KOPT-K1 (cell line): ENCODE data around the gene STK39.
"Not testable (repeated sequence)": the region's sequence is repeated elsewhere in the genome, so short reads cannot be mapped to it uniquely, and the experiment has no call there.

Experiments used
- H3K27ac ChIP-seq: fragments of 200-600 bp; sonication (generic); 2 replicates; pipeline ENCODE4 v1.5.1; 2016; ENCODE audit warnings: antibody characterized with exemption, mild to moderate bottlenecking, low read depth, low read length; ENCODE audit not compliant: poor library complexity, severe bottlenecking
- H3K36me3 ChIP-seq: fragments of 200-600 bp; sonication (generic); 2 replicates; pipeline ENCODE4 v1.5.1; 2017; ENCODE audit warnings: antibody characterized with exemption, mild to moderate bottlenecking, low read length, moderate library complexity; ENCODE audit not compliant: insufficient read depth
- H3K9me3 ChIP-seq: fragments of 200-600 bp; sonication (generic); 2 replicates; pipeline ENCODE4 v1.5.1; 2017; ENCODE audit warnings: antibody characterized with exemption, low read length, mild to moderate bottlenecking; ENCODE audit not compliant: insufficient read depth, poor library complexity, severe bottlenecking

Gene STK39

DNA sequence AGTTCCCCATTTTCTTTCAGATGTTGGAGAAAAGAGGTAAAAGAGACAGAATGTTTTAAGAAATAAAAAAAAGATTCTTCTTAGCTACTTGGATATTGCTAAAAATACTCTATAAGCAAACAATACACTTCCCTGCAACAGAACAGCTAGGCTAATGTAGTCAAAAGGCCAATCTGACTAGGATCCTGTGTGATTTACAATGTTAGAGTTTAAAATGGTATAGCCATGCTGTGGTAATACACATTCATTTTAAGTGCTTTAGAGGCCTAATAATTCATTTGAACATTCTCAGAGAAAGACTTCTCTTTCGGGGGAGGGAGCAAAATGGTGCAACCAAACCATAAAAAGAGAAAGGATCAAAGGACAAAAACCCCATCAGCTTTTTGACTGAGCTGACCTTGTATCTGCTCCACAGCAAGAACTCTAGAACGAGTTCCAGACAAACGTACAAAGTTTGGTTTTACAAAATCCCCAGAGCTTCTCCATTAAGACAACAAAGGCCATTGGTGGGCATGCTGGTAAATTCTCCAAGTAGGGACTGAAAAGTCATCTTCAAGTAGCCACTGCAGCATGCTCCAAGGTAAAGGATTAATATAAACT, 200.2 kb downstream of the STK39 start:
- H3K27ac ChIP-seq: no peak overlapping the region
- H3K9me3 ChIP-seq: no peaks in the 10 kb centered on the region

DNA sequence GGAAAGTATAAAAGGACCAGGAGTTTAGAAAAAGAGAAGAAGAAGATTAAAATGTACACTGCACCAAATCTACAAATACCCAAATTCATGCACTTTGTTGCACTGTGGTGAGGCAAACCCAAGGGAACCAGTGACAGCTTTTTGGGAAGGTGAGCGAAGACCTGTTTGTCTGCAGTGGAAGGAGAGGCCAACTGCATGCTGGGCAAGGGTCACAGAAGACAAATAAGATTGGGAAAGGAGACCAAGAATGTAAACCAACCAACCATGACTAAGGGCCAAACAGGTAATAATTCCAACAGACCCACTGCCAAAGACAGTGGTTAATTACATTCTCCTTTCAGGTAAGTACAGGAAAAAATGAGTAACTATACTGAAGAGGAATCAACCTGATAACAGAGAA, 202.8 kb downstream of the STK39 start:
- Histone ChIP-seq H3K27ac (no peak overlapping the region), H3K36me3 (peaks cover 7% of the 10 kb centered on the region; the same call in 1 of the 2 replicates), H3K9me3 (no peaks in the 10 kb centered on the region)

More for the DNA sequence above, 200.2 kb downstream of the STK39 start:
- H3K36me3 ChIP-seq: peaks cover 11% of the 10 kb centered on the region; the same call in 1 of the 2 replicates

DNA sequence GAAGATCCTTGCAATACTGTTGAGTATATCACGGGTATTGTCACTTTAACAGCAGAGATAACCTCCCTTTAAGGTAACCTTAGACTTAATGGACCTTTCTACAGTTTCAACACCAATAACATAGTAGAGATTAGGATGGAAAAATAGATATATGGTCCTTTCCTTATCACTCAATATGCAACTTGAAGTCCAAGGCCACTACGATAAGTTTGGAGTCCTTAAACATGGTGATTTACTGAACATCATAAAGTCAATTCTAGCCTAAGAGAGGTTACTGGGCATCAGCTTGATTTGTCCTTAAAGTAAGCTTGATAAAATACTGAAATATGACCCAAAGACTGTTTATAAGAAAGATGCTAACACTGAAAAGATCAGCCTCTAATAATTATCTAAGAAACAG, 203.2 kb downstream of the STK39 start:
- Histone ChIP-seq H3K27ac (no peak overlapping the region), H3K9me3 (no peaks in the 10 kb centered on the region), H3K36me3 (peaks cover 5% of the 10 kb centered on the region; the same call in 1 of the 2 replicates)

DNA sequence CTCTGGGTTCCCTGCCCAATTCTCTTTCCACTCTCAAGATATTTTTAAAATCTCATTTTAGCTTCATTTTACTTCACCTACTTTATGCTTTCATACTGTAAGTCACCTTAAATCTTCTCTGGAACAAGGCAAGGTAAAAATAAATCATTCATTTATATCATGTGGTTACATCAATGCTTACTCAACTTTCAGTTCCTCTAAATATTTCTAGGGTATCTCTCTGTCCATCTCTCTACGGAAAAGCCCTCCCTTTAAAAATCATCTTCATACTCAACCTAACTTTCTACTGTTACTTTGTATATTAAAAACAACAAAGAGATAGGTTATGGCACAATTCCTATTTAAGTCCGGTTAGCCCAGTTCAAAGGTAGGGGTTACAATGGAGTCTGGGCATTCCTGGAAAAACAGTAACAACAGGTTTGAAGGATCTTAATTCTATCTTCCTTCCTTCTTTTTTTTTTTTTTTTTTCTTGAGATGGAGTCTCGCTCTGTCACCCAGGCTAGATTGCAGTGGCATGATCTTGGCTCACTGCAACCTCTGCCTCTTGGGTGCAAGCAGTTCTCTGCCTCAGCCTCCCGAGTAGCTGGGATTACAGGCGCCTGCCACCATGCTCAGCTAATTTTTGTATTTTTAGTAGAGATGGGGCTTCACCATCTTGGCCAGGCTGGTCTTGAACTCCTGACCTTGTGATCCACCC, 205.1 kb downstream of the STK39 start:
- not testable (repeated sequence) for H3K27ac ChIP-seq, H3K36me3 ChIP-seq, H3K9me3 ChIP-seq

DNA sequence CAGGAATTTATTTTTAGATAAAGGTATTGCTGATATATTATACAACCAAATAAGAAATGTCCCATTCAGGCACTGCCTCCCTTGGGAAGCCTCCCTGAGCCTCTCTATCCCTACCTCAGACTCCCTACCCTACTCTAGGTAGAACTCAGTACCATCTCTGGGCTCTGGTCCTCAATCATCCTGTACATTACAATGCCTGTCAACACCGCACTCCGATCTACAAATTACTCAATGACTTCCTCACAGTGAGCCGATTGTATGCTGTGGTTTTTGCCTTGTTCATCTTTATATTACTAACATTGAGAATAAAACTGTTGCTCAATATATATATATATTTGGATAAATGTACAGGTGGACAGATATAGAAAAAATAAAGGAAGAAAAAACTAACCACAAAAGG, 207.5 kb downstream of the STK39 start:
- Histone ChIP-seq H3K9me3 (no peaks in the 10 kb centered on the region), H3K27ac (no peak overlapping the region), H3K36me3 (0 out of 2 replicates have a peak, but pooled peaks cover 6% of the 10 kb centered on the region)

DNA sequence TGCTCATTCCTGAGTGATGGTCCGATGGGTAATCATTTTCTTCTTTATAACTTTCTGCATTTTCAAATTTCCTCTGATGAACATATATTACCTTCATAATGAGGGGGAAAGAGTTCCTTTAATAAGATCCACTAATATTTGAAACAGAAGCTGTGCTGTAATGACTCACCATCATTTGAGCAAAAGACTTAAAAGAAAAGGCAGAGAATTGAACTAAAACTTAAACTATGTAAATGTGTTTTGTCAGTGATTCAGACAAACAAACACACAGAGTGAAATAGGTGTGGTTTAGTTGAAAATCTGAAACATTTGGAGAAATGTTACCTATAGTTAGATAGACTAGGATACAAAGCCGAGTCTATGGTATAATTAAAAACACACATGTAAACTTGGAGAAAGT, 209.6 kb downstream of the STK39 start:
- H3K27ac ChIP-seq: no peak overlapping the region
- 0 out of 2 replicates have a peak, but pooled peaks cover 8% of the 10 kb centered on the region for H3K36me3 ChIP-seq
- H3K9me3 ChIP-seq: no peaks in the 10 kb centered on the region

DNA sequence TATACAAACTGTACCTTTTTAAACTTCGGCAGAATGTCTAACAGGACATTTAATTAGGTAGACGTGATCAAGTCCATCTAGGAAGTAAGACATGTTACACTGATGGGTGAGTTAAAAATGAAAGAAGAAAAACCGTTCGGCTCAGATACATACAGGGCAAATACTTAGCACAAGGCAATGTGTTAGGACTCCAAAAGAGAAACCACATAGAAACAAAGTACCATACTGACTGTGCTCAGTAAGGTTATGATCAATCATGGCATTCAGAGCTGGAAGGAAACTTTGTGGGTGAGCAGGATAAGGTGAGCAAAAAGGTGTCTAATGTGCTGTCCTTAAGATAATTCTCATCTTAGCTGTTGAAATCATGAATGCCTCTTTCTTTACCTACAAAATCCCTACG, 211.9 kb downstream of the STK39 start:
- no peaks in the 10 kb centered on the region for H3K9me3 ChIP-seq
- no peak overlapping the region for H3K27ac ChIP-seq
- 0 out of 2 replicates have a peak, but pooled peaks cover 8% of the 10 kb centered on the region for H3K36me3 ChIP-seq

DNA sequence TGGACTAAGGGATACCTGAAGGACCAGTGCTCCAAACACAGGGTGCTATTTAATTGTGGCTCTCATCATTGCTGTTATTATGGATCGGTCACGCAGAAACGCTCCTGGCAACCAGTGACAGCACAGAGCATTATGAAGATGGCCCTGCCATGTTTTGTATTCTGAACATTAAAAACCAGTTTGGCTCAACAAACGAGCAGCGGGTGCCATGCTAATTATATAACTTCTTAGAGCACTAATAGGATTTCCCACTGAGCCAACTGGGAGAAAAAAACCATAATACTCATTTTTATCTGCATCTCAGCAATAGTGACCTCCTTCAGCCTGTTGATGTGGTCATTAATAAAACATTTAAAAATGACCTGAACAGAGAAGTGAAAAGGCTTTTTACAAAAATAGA, 212.8 kb downstream of the STK39 start:
- H3K27ac ChIP-seq: no peak overlapping the region
- 0 out of 2 replicates have a peak, but pooled peaks cover 8% of the 10 kb centered on the region for H3K36me3 ChIP-seq

DNA sequence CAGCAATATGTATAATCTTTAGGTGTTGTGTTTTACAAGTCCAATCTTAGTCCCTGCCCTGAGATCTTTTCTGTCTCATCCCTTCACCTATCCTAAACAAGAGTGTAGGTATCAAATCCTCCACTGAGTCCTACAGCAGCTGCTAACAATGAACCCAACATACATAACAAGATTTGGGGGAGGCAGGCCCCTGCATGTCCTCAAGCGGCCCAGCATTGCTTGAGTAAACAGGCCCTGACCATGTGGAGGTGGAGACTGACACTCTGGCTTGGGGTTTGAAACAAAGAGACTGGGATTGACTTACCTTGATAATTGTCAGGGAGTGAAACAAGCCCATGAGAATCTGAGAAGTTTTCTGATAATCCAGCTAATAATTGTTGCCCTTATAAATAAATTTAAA, 213.4 kb downstream of the STK39 start:
- Histone ChIP-seq H3K36me3 (0 out of 2 replicates have a peak, but pooled peaks cover 8% of the 10 kb centered on the region), H3K9me3 (no peaks in the 10 kb centered on the region), H3K27ac (no peak overlapping the region)

More for the DNA sequence above, 212.8 kb downstream of the STK39 start:
- no peaks in the 10 kb centered on the region for H3K9me3 ChIP-seq

DNA sequence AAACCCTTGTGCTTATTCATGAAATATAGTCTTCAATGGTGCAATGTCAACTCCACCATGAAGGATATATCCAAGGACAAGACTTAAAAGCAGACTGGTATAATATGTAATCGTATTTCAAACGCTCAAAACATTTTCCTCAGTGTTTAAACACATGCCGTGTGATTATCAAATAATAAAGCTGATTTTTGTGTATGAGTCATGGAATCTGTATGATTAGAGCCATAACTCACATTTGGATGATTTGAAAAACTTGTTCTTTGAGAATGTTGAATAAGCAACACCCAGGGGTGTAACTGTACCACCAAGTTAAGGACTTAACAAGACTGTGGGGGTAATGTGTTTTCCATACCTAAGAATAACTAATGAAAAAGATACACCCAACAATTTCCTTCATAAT, 215.3 kb downstream of the STK39 start:
- H3K27ac ChIP-seq: no peak overlapping the region
- 0 out of 2 replicates have a peak, but pooled peaks cover 8% of the 10 kb centered on the region for H3K36me3 ChIP-seq
- H3K9me3 ChIP-seq: no peaks in the 10 kb centered on the region

DNA sequence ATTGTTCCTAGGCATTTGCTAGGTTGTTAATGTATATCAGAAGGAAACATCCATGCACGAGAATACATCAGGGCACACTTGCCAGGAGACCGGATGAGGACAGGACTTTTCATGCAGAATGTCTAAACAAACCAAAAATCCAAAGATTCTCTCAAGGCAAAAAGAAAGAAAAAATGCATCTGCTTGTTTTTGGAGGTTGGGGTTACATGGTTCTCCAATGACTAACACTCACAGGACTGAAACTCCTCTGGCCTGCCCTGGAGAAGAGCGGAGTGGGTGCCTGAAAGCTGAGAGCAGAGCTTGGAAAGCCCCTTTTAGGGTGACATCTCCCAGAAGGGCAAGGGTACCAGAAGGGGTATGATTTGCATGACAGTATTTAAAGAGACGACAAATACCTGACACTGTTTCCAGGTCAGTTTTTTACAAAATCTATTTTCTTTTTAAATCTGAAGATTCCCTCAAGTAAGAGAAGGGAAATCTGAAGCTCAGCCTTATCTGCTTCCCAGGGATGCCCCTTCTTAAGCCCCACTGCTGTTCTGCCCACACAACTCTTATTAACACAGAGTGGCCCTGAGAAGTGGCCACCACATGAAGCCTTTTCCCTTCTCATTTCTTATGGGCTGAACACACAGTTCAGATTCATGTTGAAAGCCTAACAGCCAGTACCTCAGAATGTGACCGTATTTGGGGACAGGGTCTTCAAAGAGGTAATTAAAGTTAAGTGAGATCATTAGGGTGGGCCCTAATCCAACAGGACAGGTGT, 216.4 kb downstream of the STK39 start:
- H3K27ac ChIP-seq: no peak overlapping the region
- no peaks in the 10 kb centered on the region for H3K9me3 ChIP-seq
- 0 out of 2 replicates have a peak, but pooled peaks cover 6% of the 10 kb centered on the region for H3K36me3 ChIP-seq

DNA sequence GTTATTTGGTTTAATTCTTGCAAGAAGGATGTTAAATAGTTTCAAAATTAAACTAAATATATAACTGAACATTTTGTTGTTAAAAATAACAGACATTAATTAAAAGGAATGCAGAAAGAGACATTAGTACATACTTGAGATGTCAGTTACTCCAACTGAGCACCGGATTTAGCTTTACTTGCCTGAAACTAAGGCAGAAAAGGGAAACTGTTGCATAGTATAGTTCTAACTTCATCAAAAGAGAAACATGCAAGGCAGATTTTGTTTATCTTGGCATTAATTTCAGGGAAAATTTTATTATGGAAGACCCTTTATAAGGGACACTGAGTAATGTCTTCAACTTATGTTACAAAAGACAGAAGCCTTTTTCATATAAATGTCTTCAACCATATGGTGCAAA, 218.3 kb downstream of the STK39 start:
- H3K27ac ChIP-seq: no peak overlapping the region
- H3K36me3 ChIP-seq: peaks cover 16% of the 10 kb centered on the region; the same call in 1 of the 2 replicates
- H3K9me3 ChIP-seq: no peaks in the 10 kb centered on the region

DNA sequence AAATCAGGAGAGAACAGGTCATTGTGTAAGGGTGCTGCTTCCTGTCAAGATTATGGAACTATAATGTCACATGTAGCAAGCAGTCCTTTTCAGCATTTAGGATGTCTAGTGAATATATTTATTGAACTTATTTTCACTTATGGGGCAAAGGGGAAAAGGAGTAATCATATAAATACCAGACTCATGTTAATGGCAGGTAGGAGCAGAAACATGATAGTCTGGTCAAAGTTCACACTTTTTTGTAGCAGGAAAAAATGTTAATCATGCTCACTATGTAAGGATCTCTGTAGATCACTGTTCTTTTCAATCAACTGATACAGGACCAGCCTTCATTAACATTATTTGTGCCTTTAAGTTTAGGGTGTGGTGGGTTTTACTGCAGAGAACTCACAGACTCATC, 219.0 kb downstream of the STK39 start:
- Histone ChIP-seq H3K36me3 (peaks cover 17% of the 10 kb centered on the region; the same call in 1 of the 2 replicates), H3K27ac (no peak overlapping the region), H3K9me3 (no peaks in the 10 kb centered on the region)

DNA sequence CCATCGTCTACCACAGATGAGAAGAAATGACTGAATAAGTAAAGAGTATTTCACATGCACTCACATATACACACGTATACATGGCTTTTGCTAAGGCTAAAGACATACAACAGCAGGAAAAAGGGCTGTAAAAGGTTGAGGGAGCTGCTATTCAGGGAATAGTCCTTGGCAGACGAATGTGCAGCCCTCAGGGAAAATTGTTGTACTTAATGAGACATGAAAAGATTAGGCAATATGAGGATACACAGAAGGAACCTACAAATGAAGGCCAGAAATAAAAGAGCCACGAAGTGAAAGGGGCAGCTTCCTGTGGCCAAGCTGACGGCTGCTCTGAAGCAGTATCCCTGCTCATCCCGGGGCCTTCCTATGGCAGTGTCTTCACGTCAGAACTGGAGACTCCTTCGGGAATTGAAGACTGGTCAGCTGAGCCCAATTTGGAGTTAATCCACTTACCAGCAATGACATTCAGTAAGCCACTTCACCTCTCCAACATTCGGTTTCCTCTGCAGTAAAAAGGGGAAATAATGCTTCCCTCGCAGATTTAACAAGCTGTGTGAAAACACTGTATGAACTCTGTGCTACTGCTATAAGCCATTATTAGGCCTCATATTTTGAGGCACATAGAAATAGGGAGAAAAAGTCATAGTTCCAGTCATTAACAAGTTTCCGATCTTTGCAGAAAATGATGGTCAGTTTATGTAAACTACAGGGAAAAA, 221.8 kb downstream of the STK39 start:
- H3K9me3 ChIP-seq: no peaks in the 10 kb centered on the region
- peaks cover 20% of the 10 kb centered on the region; the same call in 1 of the 2 replicates for H3K36me3 ChIP-seq
- H3K27ac ChIP-seq: no peak overlapping the region

DNA sequence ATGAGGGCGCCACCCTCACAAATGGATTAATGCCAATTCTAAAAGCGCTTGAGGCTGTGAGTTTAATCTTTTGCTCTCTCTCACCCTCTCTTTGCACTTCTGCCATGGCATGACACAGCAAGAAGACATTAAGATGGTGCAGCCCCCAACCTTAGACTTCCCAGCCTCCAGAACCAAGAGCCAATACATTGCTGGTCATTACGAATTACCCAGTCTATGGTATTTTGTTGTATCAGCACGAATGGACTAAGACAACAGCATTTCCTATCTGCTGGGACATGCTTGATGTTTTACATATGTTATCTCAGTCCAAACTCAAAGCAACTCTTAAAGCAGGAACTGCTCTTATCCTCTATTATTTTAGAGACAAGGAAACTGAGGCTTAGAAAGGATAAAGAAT, 222.9 kb downstream of the STK39 start:
- H3K27ac ChIP-seq: no peak overlapping the region
- peaks cover 20% of the 10 kb centered on the region; the same call in 1 of the 2 replicates for H3K36me3 ChIP-seq
- no peaks in the 10 kb centered on the region for H3K9me3 ChIP-seq
